ENCODE measurements around the gene AVEN.

Gene AVEN

GRCh38 chr15:33985287-33985686, 53.7 kb downstream of the AVEN start:
- DNase-seq (ENCODE audit: low read depth), result no peak

- no peak for DNase-seq (ENCODE audit: low read depth)
Observed at GRCh38 chr15:33982516-33982915, 56.5 kb downstream of the AVEN start.

GRCh38 chr15:33980159-33980558, 58.8 kb downstream of the AVEN start:
- DNase-seq (ENCODE audit: low read depth), result no peak

GRCh38 chr15:33975022-33975565, 63.9 kb downstream of the AVEN start:
- no peak for DNase-seq (ENCODE audit: low read depth)

GRCh38 chr15:33971811-33972210, 67.2 kb downstream of the AVEN start:
- no peak for DNase-seq (ENCODE audit: low read depth)

GRCh38 chr15:33968821-33969220, 70.2 kb downstream of the AVEN start:
- no peak for DNase-seq (ENCODE audit: low read depth)

- DNase-seq (ENCODE audit: low read depth), result no peak
Observed at GRCh38 chr15:33968224-33968623, 70.8 kb downstream of the AVEN start, which contains the start of gene CHRM5. Gene CHRM5 (plus strand): TSS chr15:33968497. CDS start chr15:34062718, 94,221 bp downstream.

GRCh38 chr15:33964665-33965040, 74.4 kb downstream of the AVEN start:
- no peak for DNase-seq (ENCODE audit: low read depth)

- DNase-seq (ENCODE audit: low read depth), result no peak
Observed at GRCh38 chr15:33963831-33964664, 75.0 kb downstream of the AVEN start.

- no peak for DNase-seq (ENCODE audit: low read depth)
Observed at GRCh38 chr15:33960549-33960935, 78.5 kb downstream of the AVEN start.

GRCh38 chr15:33959844-33960548, 79.0 kb downstream of the AVEN start:
- no peak for DNase-seq (ENCODE audit: low read depth)

GRCh38 chr15:33956397-33956796, 82.6 kb downstream of the AVEN start:
- DNase-seq (ENCODE audit: low read depth), result no peak

- no peak for DNase-seq (ENCODE audit: low read depth)
Observed at GRCh38 chr15:33955945-33956344, 83.1 kb downstream of the AVEN start.

GRCh38 chr15:33946152-33946551, 92.9 kb downstream of the AVEN start:
- DNase-seq (ENCODE audit: low read depth), result no peak

- DNase-seq (ENCODE audit: low read depth), result no peak
Observed at GRCh38 chr15:33941279-33942063, 97.5 kb downstream of the AVEN start.

GRCh38 chr15:33934921-33935320, 104.1 kb downstream of the AVEN start:
- no peak for DNase-seq (ENCODE audit: low read depth)

- no peak for DNase-seq (ENCODE audit: low read depth)
Observed at GRCh38 chr15:33934396-33934795, 104.6 kb downstream of the AVEN start.

- no peak for DNase-seq (ENCODE audit: low read depth)
Observed at GRCh38 chr15:33932734-33933133, 106.3 kb downstream of the AVEN start.

- no peak for DNase-seq (ENCODE audit: low read depth)
Observed at GRCh38 chr15:33926260-33926659, 112.7 kb downstream of the AVEN start.

GRCh38 chr15:33923446-33923845, 115.6 kb downstream of the AVEN start:
- no peak for DNase-seq (ENCODE audit: low read depth)

GRCh38 chr15:33915571-33916407, 123.2 kb downstream of the AVEN start:
- no peak for DNase-seq (ENCODE audit: low read depth)
